ENCODE data around the gene CFAP92.

DNA sequence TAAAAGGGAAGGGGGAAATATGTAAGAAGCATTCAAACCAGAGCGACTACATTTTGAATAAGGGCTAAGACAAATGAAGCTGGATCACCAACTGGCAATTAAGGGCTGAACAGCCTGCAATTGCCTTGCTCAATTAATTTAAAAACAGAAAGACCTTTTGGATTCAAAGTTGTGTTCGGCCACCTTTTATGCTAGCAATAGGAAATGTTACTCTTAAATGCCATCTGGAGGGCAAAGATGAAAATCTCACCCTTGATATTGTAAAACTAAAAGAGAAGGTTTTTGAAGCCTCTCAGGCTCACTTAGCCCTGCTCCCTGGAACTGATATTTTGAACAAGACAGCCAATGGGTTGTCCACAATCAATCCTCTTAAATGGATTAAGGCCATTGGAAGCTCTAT lies 70.3 kb downstream of the CFAP92 start:
- TF ChIP-seq, protein P1, sequence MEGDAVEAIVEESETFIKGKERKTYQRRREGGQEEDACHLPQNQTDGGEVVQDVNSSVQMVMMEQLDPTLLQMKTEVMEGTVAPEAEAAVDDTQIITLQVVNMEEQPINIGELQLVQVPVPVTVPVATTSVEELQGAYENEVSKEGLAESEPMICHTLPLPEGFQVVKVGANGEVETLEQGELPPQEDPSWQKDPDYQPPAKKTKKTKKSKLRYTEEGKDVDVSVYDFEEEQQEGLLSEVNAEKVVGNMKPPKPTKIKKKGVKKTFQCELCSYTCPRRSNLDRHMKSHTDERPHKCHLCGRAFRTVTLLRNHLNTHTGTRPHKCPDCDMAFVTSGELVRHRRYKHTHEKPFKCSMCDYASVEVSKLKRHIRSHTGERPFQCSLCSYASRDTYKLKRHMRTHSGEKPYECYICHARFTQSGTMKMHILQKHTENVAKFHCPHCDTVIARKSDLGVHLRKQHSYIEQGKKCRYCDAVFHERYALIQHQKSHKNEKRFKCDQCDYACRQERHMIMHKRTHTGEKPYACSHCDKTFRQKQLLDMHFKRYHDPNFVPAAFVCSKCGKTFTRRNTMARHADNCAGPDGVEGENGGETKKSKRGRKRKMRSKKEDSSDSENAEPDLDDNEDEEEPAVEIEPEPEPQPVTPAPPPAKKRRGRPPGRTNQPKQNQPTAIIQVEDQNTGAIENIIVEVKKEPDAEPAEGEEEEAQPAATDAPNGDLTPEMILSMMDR (IDR thresholded peaks at IDR 0.05), result no peak
- no peak for TF ChIP-seq POLR2A (IDR thresholded peaks at IDR 0.05)

All from heart left ventricle (tissue), 13 donors.